Measurements from ENCODE around the gene C6orf136.
A peak's percentile ranks its signal among the peaks of the same experiment; 100 is the strongest.
"Not testable (repeated sequence)": the region's sequence is repeated elsewhere in the genome, so short reads cannot be mapped to it uniquely, and the experiment has no call there.

C6orf136 gene

DNA sequence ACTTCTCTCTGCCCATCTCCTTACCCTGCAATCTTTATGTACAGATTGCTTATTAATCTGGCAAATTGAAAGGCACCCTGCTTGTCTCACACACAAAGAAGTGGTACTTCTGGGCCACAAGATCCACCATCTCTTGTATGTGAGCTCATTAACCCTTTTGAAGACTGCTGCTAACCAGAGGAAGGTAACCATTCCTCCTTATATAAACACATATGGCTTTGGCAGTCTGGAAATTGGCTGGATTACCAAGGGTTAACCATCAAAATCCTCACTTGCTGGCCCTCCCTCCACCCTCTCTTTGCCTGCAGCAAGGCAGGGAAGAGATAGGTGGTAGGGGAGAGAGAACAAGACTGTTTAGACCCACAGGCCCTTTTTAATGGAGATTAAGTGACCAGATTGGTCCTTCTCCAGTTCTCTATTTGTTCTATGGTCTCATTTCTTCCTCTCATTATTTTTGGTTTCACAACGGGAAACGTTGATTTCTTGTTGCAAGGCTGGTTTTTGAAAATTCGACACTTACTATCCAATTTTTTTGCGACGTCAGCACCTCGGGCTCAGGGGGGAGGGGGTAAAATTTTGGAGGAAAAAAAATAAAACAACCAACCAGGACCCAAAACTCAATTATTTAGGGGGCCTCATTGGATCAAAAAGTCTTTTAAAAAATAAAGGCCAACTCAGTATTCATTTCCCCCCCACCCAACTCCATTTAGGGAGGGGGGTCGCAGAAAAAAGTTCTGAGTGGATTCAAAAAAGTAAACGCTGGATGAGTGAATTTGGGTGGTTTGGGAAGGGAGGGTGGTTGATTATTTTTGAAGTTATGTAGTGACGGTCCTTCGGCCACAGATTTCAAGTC is 30.7 kb upstream of the C6orf136 start:
- no peak for FAIRE-seq

DNA sequence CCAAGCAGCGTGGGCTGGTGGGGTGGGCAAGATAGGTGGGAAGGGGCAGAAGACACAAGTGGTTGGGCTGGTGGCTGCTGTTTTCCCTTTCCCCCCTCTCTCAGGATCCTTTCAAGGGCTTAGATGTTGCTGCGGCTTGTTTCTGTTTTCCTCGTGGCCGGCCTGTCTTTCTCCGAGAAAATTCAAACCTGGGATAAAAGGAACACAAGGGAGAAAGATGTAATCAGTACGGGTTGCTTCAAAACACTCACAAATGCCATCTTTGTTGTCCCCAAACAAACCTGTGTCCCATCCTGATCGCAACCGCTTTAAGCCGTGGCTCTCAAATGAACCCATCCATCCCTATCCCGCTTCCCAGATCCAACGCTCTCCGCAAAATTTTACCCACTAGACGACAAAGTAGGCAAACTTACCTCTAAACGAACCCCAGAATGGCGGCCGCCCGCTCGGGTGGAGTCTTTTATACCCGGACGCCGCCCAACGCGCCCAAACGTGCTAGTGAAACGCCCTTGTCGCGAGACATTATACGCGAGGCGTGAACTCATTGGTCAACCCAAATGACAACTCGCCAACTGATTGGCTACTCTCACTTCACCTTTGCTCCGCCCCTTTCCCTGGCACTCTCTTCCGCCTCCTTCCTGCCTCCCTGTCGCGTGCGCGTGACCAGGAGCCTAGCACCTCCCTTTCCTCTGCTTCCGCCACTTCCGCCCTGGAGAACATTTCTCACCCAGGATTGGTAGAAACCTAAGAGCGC is 29.9 kb upstream of the C6orf136 start, which contains the start of gene PPP1R10:
PPP1R10 (minus strand) TSS at position 433 of the 754 bp plus-strand sequence. CDS start 7,299 bp downstream, outside the sequence.
- peak; percentile 99 for FAIRE-seq

GRCh38 chr6:30617565-30618269 is 29.2 kb upstream of the C6orf136 start, which contains the start of gene MRPS18B:
MRPS18B (plus strand) TSS chr6:30617840; CDS start chr6:30617866, 26 bp downstream.
- FAIRE-seq, result no peak

DNA sequence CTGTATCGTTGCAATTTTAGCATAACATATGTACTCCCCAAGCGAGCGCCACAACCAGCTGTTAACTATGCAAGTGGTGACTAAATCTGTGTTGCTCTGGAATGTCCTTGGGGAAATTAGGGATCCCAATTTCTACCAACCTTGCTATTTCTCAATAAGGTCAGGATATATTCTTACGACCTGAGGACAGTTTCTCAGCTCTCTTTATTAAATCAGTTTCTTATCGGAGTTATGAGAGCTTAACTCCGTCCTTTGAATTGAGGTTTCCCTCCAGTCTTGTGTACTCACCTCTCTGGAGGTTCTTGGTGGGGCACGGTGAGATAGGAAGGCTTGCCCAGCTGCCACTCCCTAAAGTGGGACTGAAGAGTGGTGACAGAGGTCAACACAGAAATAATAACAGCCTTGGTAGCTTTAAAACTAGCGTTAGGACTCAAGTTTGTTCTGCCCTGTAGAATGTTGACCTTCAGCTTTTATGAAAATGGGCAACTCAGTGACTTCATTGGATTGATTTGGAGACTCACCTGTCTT is 28.6 kb upstream of the C6orf136 start:
- FAIRE-seq, result no peak

GRCh38 chr6:30619561-30619960 is 27.4 kb upstream of the C6orf136 start:
- no peak for FAIRE-seq

DNA sequence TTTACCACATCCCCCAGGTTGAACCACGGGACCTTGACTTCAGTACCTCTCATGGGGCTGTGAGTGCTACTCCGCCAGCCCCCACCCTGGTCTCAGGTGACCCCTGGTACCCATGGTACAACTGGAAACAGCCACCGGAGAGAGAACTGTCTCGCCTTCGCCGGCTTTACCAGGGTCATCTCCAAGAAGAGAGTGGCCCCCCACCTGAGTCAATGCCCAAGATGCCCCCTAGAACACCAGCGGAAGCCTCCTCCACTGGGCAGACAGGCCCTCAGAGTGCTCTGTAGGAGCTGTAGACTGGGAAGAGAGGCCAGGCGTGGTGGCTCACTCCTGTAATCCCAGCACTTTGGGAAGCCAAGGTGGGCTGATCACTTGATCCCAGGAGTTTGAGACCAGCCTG is 21.4 kb upstream of the C6orf136 start:
- no peak for FAIRE-seq

GRCh38 chr6:30626484-30627366 is 20.2 kb upstream of the C6orf136 start, which contains the start of gene ATAT1:
ATAT1 (plus strand) TSS chr6:30626874.
- FAIRE-seq, result no peak

- FAIRE-seq, result no peak
Measured at GRCh38 chr6:30635834-30636233, 11.1 kb upstream of the C6orf136 start.

DNA sequence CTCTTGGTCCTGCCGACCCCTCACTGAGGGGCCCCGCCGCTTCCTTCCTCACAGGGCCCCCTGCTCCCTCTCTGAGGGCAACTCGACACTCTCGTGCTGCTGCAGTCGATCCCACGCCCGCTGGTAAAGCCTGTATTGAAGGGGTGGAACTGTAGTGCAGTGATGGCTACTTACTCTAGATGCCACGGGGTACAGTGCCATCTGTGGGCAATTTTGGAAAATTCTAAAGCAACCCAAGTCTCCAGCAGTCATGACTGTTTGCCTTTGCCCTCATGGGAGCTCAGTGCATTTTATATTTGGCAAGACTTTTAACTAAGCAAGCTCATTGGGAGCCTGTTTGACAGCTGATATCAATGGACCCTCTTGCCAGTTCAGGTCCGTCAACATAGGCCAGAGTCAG is 6.5 kb upstream of the C6orf136 start:
- no peak for FAIRE-seq

- no peak for FAIRE-seq
Measured at GRCh38 chr6:30641048-30641447, 5.9 kb upstream of the C6orf136 start.

DNA sequence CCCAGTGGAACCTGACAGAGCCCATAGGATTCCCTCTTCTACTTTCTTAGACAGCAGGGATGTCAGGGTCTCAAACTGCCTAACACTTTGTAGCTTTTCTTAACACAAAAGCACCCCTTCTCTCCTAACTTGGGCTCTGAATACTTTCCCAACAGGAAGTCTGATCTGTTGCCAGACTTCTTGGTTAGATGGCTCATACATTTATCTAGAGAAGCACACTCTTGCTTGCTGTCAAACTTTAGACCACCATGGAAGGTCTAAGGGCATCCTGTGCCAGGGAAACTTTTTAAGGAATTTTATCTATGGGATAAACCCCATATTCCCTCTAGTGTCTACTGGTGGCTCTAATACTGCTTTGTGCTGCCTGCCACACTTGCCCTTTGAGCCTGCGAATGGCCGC is 3.3 kb upstream of the C6orf136 start:
- FAIRE-seq, result no peak

DNA sequence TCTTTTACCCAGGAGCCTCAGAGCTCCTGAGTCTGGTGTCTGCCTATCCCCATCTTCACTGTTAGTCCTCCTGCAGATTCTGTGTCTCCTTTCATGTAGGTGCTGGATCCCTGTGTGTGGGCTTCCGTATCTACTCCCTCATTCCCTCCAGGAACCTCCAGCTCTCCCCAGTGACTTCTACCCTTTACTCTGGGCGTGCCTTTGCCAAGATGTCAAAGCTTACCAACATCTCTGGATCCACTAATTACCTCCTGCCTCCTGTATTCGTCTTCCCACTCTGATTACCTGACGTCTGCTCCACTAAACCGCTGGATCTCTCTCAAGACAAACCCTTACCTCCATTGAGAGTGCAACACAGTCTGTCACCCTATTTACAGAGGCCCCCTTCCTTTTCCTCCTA is 2.2 kb upstream of the C6orf136 start:
- no peak for FAIRE-seq

GRCh38 chr6:30645989-30646388 is 944 bp upstream of the C6orf136 start:
- FAIRE-seq, result no peak

- FAIRE-seq, result no peak
Measured at GRCh38 chr6:30647242-30648116, 546 bp downstream of the C6orf136 start.

DNA sequence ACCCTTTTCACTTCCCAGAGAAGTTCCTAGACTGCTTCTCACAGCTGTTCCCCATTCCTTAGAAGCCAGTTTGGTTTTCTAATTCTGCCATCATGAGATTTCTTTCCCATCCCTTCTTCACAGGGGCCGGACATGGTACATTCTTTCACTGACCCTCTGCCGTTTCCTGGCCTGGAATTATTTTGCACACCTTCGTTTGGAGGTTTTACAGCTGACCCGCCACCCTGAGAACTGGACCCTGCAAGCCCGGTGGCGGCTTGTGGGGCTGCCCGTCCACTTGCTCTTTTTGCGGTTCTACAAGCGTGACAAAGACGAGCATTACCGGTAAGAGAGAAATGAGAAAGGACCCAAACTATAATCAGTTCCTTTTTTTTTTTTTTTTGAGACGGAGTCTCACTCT is 4.2 kb downstream of the C6orf136 start:
- no peak for FAIRE-seq

- FAIRE-seq, result no peak
Measured at GRCh38 chr6:30654798-30655742, 8.1 kb downstream of the C6orf136 start.

DNA sequence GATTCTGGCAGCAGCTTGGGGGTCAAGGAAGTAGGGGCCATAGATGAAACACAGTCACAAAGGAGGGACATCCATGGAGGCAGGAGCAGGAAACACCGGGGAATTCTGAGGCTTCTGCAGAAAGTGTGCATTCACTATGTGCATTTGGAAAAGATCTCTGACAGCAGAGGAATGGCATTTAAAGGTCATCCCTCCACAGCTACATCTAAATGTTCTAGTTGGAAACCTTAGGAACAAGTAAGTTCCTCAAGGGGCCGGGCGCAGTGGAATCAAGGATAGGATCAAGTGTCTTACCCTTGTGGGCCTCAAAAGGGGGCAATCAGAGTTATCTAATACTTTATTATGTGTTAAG is 8.8 kb downstream of the C6orf136 start:
- no peak for FAIRE-seq

GRCh38 chr6:30656513-30656912 is 9.6 kb downstream of the C6orf136 start:
- no peak for FAIRE-seq

DNA sequence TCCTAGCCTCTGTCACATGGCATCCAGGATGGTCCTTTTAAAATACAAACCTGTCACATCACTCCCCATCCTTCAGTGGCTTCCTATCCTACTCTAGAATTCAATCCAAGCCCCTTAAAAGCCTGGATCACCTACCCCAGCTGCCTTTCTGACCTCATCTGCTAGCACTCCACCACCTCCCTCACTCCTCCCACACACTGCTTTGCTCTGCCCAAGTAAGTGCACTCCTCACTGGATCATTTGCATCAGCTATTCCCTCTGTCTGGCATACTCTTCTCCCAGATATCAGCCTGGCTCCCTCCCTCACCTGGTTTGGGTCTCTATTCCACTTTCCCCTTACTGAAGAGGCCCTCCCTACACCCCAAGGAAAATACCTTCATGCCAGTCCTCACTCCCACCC is 10.5 kb downstream of the C6orf136 start:
- no peak for FAIRE-seq

DNA sequence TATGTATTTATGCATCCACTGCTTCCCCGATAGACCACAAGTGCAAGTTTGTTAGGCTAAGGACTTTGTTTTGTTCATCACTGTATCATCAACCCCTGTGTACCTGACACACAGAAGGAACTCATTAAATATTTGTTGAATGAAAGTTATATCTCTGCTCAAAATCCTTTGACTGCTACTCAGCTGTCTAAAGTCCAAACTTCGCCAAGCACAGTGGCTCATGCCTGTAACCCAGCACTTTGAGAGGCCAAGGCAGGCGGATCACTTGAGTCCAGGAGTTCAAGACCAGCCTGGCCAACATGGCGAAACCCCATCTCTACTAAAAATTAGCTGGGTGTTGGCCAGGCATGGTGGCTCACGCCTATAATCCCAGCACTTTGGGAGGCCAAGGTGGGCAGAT is 11.0 kb downstream of the C6orf136 start:
- not testable (repeated sequence) for FAIRE-seq

Measured in A204.1 (cell line).